Cardiac septum (tissue), 1 donor: ENCODE measurements around the gene ZNF621. TPM values are rescaled to one million over a fixed set of nuclear protein-coding genes. Genes with fewer than 3 reads are reported as not detected.

Experiments used
- DNase-seq: peaks from one replicate; pipeline ENCODE4 v3.0.0-alpha.2; 2020; ENCODE audit warnings: low spot score
- intact Hi-C: fragments of 100-400 bp; cut with DNase I; formaldehyde crosslinking; loops from one replicate; pipeline ENCODE4 v1.14.0; 2022
- long read RNA-seq: library from polyadenylated mRNA; unstranded; transcript quantifications from one replicate; pipeline ENCODE4 v2.0.0, GENCODE V29; 2021
- total RNA-seq: library from RNA; stranded (reverse); fragmentation: NEBNext Ultra II Directional; extraction: Animal tissue kit (Norgen Biotek cat#: 25700); gene quantifications from one replicate; pipeline ENCODE4 v1.2.1, GENCODE V29; 2021
- donor health status: DM: no; HTN: no; CAD: no.

Gene ZNF621
- 14.0 TPM for total RNA-seq
- long read RNA-seq, full-length matches to known transcripts, result 5 of 11 reads
- long read RNA-seq, partial matches to known transcripts, result 2 of 11 reads
- long read RNA-seq, other reads (novel, unspliced or antisense), result 4 of 11 reads

GRCh38 chr3:40524568-40525285 is at the start of gene ZNF621:
TSS of gene ZNF621 (plus strand) at chr3:40524960. CDS start at chr3:40525841, 881 bp downstream.
- intact Hi-C loops, result loop anchor here (2.0 kb wide), 2 partner anchors 48 to 68 kb away; partner anchors contain the start of genes RPL14 and ZNF619
- DNase-seq, result peak; percentile 96

GRCh38 chr3:40476478-40477470 is 48.0 kb upstream of the ZNF621 start, which contains the start of gene ZNF619:
TSS of gene ZNF619 (plus strand) at chr3:40477122. CDS start at chr3:40477980, 858 bp downstream.
- peak; percentile 92 for DNase-seq
- intact Hi-C loops, result loop anchor here (1.0 to 2.0 kb wide), 2 partner anchors 29 to 48 kb away; partner anchors contain the start of gene ZNF621

DNA sequence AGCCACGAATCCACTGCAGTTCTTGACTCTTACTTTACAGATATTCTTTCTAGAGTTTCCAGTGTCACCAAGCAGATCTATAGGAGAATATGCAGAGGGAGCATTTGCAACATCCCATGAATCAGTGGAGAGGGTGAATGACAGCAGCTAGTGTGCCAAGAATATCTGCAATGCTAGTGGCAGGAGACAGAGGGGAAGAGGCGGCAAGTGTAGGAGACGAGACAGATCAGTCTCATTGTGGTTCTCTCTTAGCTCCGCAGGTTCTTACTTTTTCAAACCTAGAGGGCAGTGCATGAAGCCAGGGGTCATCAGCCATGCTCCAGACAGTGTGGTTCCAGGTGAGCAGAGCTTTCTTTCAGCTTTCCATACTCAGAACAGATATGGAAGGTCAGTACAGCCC is 47.1 kb upstream of the ZNF621 start:
- intact Hi-C loops, result loop anchor here (1.0 to 2.0 kb wide), 2 partner anchors 28 to 47 kb away; partner anchors contain the start of gene ZNF621
- DNase-seq, result no peak

- DNase-seq, result no peak
- intact Hi-C loops, result no loop called here
Measured at GRCh38 chr3:40487172-40487571, 37.6 kb upstream of the ZNF621 start.

DNA sequence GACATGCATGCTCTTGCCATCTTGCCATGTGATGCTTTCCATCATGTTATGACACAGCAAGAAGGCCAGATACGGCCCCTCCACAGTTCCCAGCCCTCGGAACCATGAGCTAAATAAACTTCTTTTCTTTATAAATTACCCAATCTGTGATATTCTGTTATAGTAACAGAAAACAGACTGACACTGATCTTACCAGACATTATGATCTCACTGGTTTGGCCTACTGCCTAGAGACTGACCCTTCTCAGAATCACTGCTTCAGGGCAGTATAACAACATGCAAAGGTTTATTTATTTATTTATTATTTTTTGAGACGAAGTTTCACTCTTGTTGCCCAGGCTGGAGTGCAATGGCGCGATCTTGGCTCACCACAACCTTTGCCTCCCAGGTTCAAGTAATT is 33.8 kb upstream of the ZNF621 start:
- intact Hi-C loops, result no loop called here
- DNase-seq, result no peak

DNA sequence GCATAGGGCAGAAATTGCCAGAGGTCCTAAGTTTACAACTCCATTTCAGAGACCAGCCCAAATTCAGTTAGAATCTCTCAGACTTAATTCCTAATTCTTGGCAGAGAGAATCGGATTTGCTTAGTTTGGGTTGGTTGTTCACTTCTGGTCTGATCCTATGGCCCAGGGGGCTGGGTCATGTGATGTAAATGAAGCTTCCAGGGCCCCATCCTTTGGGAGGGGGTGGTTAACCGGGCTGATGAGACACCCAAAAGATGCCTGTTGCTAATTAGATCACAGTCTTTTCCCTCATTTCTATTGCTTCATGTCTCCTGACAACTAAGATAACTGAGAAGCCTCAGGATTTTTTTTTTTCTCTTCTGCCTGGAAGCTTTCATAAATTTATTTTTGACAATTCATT is 30.1 kb upstream of the ZNF621 start:
- no peak for DNase-seq
- intact Hi-C loops, result no loop called here

DNA sequence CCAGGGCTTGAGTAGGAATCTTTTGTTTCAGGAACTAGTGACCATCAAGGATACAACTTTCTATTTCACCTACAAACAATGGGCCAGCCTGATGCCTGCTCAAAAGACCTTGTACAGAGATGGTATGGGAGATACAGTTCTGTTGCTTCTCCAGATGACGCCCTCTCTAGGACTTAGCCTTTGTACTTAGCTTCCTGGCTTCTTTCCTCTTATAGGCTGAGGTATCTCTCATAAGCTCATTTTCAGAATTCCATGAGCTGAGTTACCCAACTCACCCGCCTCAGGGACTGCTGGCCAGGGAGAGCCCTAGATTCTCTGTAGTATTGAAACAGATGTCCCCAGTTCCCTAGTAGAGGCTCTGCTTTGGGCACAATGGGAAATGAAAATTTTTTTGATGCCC is 27.5 kb upstream of the ZNF621 start:
- DNase-seq, result no peak
- intact Hi-C loops, result no loop called here

DNA sequence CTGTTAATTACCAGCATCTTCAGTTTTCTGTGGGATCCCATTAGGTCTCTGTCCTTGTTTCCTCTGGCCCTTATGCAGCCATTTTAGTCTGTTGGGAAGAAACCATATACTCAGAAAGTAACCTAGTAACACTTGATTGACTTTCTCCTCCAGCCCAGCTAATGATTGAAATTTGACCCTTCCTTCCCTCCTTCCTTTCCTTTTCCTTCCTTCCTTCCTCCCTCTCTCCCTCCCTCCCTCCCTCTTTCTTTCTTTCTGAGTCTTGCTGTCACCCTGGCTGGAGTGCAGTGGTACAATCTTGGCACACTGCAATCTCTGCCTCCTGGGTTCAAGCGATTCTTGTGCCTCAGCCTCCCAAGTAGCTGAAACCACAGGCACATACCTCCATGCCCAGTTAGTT is 24.8 kb upstream of the ZNF621 start:
- no peak for DNase-seq
- intact Hi-C loops, result no loop called here

GRCh38 chr3:40502034-40502433 is 22.7 kb upstream of the ZNF621 start:
- no peak for DNase-seq
- intact Hi-C loops, result no loop called here

- intact Hi-C loops, result loop anchor here (1.0 to 5.0 kb wide), 2 partner anchors 28 to 53 kb away; partner anchors contain the start of gene ZNF619
- DNase-seq, result no peak
Measured at GRCh38 chr3:40504636-40505430, 19.9 kb upstream of the ZNF621 start.

DNA sequence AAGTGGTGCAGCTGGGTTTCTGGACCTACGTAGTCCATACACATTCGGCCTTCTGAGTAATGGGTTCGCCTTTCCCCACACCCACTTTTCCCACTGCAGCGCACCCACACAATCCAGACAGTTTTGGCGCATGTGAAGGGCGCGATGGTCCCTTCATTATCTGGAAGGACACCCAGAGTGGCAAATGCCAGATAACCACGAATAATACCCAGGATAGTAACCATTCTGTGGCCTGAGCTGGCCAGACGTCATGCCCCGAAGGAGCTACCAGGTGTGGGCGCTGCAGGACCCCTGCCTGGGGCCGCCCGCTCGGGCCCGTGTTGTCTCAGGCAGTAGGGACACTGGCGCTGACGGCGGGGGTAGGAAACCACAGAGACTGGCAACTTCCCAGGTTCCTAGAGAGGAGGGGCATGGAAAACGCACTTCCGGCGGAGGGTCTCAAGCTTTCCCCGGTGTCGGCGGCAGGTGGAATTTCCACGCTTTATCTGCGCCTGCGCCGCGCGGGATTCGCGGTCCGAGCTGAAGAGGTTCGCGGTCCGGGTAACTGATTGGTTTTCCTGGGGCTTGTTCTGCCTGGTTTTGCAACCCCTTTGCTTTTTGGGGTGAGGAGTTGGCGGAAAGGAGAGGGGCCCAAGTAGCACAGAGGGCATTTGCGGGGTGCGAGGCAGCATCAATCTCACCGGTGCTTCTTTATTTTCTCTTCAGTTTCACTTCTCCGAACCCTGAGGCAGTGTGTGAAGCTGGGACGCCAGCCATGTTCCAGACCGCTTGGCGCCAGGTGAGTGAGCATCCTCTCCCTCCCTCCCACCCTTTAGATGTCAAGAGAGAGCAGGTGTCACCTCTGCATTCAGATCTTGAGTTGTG is 18.9 kb upstream of the ZNF621 start, which contains the start of gene ZNF620:
Gene ZNF620, plus strand, starts transcription at position 441 of the 864 bp plus-strand sequence. Its CDS starts 314 bp downstream, at position 755.
- intact Hi-C loops, result loop anchor here (1.0 to 5.0 kb wide), 2 partner anchors 29 to 54 kb away; partner anchors contain the start of gene ZNF619
- DNase-seq, result peak; percentile 83

DNA sequence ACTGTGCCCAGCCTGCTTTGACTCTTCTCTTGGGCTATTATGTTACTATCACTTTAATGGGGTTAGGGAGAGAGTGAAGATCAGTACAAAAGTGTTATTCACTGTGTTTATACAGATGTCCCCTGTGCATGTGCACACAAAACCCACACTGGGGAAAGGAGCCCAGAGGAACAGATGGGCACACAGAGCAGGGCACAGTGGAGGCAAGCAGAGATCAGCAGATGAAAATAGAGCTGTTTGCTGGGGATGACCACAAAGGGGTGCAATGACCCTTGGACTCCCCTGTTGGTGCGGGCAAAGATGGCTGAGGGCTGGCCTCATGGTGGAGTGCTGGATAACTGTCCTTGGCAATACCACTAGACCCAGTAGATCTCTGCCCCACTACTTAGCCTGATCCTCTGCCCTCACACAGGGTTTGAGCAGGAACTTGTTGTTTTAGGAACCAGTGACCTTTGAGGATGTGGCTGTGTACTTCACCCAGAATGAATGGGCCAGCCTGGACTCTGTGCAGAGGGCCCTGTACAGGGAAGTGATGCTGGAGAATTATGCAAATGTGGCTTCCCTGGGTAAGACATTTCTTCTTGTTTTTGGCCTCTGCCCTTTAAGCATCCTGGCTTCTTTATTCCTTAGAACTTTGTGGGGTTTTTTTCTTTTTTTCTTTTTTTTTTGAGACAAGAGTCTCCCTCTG is 13.6 kb upstream of the ZNF621 start:
- DNase-seq, result no peak
- intact Hi-C loops, result no loop called here

DNA sequence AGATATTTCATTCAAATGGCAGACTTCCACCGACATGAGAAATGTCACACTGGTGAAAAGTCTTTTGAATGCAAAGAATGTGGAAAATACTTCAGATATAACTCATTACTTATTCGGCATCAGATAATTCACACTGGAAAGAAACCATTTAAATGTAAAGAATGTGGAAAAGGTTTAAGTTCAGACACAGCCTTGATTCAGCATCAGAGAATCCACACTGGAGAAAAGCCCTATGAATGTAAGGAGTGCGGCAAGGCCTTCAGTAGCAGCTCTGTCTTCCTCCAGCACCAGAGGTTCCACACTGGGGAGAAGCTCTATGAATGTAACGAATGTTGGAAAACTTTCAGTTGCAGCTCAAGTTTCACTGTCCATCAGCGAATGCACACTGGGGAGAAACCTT is 8.6 kb upstream of the ZNF621 start:
- no peak for DNase-seq
- intact Hi-C loops, result no loop called here

DNA sequence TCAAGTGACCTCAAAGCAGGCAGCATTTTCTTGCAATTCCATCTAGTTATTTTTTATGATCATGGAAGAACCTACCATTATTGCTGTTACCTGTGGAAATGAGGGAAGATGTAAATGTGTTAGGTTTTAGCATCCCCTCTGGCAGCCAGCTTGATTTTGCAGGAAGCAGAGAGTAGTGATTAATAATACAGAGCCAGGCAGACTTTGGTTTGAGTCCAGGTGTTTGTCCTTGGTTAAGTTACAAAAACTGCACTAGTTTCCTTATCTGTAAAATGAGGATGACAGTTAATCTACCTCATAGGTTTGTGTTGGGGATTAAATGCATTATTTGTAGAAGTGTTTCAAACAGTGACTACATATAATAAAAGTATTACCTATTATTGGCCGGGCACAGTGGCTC is 6.7 kb upstream of the ZNF621 start:
- intact Hi-C loops, result no loop called here
- DNase-seq, result no peak

DNA sequence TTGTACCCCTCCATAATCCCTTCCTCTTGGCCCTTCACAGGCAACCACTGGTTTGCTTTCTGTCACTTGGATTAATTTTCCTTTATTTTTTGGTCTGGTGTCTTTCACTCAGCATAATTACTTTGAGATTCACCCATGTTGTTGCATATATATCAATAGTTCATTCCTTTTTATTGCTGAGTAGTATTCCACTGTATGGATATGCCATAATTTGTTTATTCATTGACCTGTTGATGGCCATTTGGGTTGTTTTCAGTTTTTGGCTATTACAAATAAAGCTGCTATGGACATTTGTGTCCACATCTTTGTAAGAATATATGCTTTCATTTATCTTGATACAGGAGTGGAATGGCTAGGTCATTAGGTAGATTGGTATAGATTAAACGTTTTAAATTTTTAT is 5.9 kb upstream of the ZNF621 start:
- intact Hi-C loops, result no loop called here
- DNase-seq, result no peak

DNA sequence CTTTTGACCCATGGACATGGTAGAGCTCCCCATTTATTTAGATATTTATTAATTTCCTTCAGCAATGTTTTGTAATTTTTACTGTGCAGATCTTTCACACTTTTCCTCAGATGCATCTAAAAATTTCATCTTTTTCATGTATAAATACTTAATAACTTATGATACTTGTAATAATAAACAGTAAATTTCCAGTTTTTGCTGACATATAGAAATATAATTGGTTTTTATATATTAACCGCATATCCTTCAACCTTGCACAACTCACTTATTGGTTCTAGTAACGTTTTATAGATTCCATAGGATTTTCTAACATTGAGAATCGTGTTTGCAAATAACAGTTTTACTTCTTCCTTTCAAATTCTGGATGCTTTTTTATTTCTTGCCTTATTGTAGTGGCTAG is 3.5 kb upstream of the ZNF621 start:
- DNase-seq, result no peak
- intact Hi-C loops, result no loop called here

DNA sequence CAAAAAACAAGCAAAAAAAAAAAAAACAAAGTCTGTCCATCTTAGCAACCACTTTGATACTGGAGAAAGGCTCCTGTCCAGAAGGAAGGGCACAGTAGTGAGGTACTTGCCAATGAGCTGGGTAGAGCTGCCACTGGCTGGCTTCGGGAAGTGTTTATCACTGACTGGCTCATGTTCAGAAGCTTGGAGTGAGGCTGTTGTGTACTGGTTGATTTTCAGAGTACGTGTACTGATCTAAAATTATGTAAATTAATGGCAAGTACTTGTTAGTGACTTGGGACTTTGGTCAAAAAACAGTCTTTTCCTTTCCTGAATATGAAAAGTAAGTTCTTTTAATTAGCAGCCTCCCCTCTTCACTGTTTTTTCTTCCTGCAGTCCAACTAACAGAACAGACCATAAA is 979 bp upstream of the ZNF621 start:
- intact Hi-C loops, result loop anchor here (2.0 kb wide), 2 partner anchors 47 to 67 kb away; partner anchors contain the start of genes RPL14 and ZNF619
- no peak for DNase-seq
